ENCODE measurements around the gene ZFC3H1. TPM values are rescaled to one million over a fixed set of nuclear protein-coding genes. Genes with fewer than 3 reads are reported as not detected.

ZFC3H1 gene
- total RNA-seq, 4 donors from 2014 or later, result 12.6 to 80.7 (median 51.2) TPM

DNA sequence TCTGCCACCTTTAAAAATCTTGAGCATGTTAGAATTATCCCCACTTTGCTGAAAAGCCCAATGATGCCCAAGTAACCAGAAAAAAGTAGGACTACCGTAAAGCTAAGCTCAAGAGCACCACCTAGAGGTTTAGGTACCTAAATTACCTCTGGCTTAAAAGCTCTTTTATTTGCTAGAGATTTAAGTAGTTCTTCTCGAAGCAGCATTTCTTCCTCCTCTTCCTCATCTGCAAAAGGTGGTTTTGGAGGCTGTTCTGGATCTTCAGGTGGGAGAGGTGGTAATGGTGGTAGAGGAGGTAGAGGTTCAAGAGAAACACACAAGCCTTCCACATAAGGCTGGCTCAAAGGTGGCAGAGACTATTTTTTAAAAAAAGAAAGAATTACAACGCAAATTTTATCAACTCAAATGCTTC is 26.9 kb downstream of the ZFC3H1 start:
- intact Hi-C loops (cut with DNase I; ENCODE audit: low total_unique reads), result no loop called here
- TF ChIP-seq, protein P1, sequence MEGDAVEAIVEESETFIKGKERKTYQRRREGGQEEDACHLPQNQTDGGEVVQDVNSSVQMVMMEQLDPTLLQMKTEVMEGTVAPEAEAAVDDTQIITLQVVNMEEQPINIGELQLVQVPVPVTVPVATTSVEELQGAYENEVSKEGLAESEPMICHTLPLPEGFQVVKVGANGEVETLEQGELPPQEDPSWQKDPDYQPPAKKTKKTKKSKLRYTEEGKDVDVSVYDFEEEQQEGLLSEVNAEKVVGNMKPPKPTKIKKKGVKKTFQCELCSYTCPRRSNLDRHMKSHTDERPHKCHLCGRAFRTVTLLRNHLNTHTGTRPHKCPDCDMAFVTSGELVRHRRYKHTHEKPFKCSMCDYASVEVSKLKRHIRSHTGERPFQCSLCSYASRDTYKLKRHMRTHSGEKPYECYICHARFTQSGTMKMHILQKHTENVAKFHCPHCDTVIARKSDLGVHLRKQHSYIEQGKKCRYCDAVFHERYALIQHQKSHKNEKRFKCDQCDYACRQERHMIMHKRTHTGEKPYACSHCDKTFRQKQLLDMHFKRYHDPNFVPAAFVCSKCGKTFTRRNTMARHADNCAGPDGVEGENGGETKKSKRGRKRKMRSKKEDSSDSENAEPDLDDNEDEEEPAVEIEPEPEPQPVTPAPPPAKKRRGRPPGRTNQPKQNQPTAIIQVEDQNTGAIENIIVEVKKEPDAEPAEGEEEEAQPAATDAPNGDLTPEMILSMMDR (IDR thresholded peaks at IDR 0.05), result peak; percentile 42 to 63 (median 48)
- no peak for TF ChIP-seq POLR2A (IDR thresholded peaks at IDR 0.05)
- Histone ChIP-seq H3K27ac (no peak overlapping the region), H3K4me3 (no peak overlapping the region), H3K27me3 (no peaks in the 10 kb centered on the region), H3K36me3 (no peaks in the 10 kb centered on the region), H3K9me3 (no peaks in the 10 kb centered on the region), H3K4me1 (no peaks in the 10 kb centered on the region)
- no peak for DNase-seq

DNA sequence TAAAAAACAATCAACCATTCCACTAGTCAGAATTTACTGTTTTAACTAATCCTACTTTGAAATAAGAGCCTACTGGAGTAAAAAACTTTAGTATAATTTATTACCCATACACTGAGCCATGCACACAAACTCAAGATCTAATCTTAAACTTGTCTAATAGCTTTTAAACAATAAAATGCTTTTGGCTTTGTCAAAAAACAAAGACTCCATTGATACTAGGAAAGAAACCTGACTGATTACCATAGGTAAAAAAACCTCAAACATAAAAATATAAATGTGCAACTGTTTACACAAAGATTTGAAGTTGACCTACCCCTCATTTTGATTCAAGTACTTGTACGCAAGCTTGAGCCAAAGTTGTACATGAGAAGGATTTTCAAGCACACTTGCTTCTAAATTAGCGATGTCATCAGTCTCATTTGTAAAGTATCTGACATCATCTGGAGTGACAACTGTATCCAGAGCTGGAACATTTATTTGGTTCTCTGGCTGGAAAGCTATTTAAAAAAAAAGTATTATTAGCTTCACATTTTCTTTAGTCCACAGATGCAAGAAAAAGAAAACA is 36.1 kb downstream of the ZFC3H1 start:
- H3K4me1 ChIP-seq, result no peaks in the 10 kb centered on the region
- H3K27me3 ChIP-seq, result no peaks in the 10 kb centered on the region
- H3K9me3 ChIP-seq, result no peaks in the 10 kb centered on the region
- intact Hi-C loops (cut with DNase I; ENCODE audit: low total_unique reads), result no loop called here
- no peak for DNase-seq
- TF ChIP-seq POLR2A (IDR thresholded peaks at IDR 0.05), result no peak
- TF ChIP-seq, protein P1 (IDR thresholded peaks at IDR 0.05), result no peak
- no peak overlapping the region for H3K4me3 ChIP-seq
- H3K27ac ChIP-seq, result no peak overlapping the region
- H3K36me3 ChIP-seq, result no peaks in the 10 kb centered on the region

- Histone ChIP-seq H3K27ac (no peak overlapping the region), H3K4me1 (no peaks in the 10 kb centered on the region), H3K9me3 (no peaks in the 10 kb centered on the region), H3K36me3 (no peaks in the 10 kb centered on the region), H3K27me3 (no peaks in the 10 kb centered on the region), H3K4me3 (no peak overlapping the region)
- intact Hi-C loops (cut with DNase I; ENCODE audit: low total_unique reads), result no loop called here
- no peak for TF ChIP-seq POLR2A (IDR thresholded peaks at IDR 0.05)
- TF ChIP-seq, protein P1 (IDR thresholded peaks at IDR 0.05), result no peak
- DNase-seq, result no peak
These were observed 36.9 kb downstream of the ZFC3H1 start for GRCh38 chr12:71626768-71627167.

DNA sequence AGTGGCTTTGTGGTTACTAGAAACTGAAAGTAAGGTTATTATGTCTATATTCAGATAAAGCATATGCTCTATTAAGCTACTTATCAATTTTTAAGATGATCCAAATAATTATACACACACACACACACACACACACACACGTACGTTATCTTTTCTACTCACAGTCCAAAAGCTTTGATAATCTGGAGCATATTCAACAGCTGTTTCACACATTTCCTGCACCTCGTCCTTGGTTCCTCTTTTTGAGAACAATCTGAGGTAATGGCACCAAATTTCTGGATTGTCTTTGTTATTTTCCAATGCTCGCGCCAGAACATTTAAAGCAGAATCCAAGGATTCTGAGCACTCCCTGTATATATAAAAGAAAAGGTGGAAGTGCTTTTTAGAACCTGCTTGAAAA is 37.5 kb downstream of the ZFC3H1 start:
- H3K27ac ChIP-seq, result no peak overlapping the region
- no peak for DNase-seq
- no peak overlapping the region for H3K4me3 ChIP-seq
- H3K36me3 ChIP-seq, result no peaks in the 10 kb centered on the region
- no peaks in the 10 kb centered on the region for H3K9me3 ChIP-seq
- TF ChIP-seq POLR2A (IDR thresholded peaks at IDR 0.05), result no peak
- TF ChIP-seq, protein P1 (IDR thresholded peaks at IDR 0.05), result no peak
- intact Hi-C loops (cut with DNase I; ENCODE audit: low total_unique reads), result no loop called here
- H3K4me1 ChIP-seq, result no peaks in the 10 kb centered on the region
- H3K27me3 ChIP-seq, result no peaks in the 10 kb centered on the region

- no peaks in the 10 kb centered on the region for H3K27me3 ChIP-seq
- H3K4me1 ChIP-seq, result no peaks in the 10 kb centered on the region
- H3K36me3 ChIP-seq, result no peaks in the 10 kb centered on the region
- no peak for DNase-seq
- H3K9me3 ChIP-seq, result no peaks in the 10 kb centered on the region
- TF ChIP-seq POLR2A (IDR thresholded peaks at IDR 0.05), result no peak
- TF ChIP-seq, protein P1 (IDR thresholded peaks at IDR 0.05), result no peak
- H3K27ac ChIP-seq, result no peak overlapping the region
- intact Hi-C loops (cut with DNase I; ENCODE audit: low total_unique reads), result no loop called here
- H3K4me3 ChIP-seq, result no peak overlapping the region
These were observed 38.2 kb downstream of the ZFC3H1 start for GRCh38 chr12:71625476-71625875.

Data from uterus (tissue), 4 donors.